Activated naive CD4-positive, alpha-beta T cell treated with anti-CD3 and anti-CD28 coated beads, Interleukin-2, amount 50 U/mL, for 72 hours (primary cell): ENCODE results near the gene PARP8. TPM values are rescaled to one million over a fixed set of nuclear protein-coding genes. Genes with fewer than 3 reads are reported as not detected.
A peak's percentile ranks its signal among the peaks of the same experiment; 100 is the strongest.
"Not testable (repeated sequence)": the region's sequence is repeated elsewhere in the genome, so short reads cannot be mapped to it uniquely, and the experiment has no call there.

Experiments
- ATAC-seq, 2 donors: fragments of 150-1000 bp; cut with Tn5 transposase; 2 replicates each; pipeline ENCODE4 v1.10.0; 2021; ENCODE audit warnings: mild to moderate bottlenecking in 2 of 2, moderate library complexity in 2 of 2
- DNase-seq, 2 donors: peaks; one replicate each; pipeline ENCODE4 v3.0.0; 2021 to 2022; ENCODE audit warnings: low spot score in 2 of 2
- H3K27ac Mint-ChIP-seq, 2 donors: one replicate each; pipeline ENCODE4 v1.8.0; 2022; ENCODE audit warnings: mild to moderate bottlenecking in 2 of 2, mixed read lengths in 2 of 2
- H3K36me3 Mint-ChIP-seq, 2 donors: one replicate each; pipeline ENCODE4 v1.8.0; 2022; ENCODE audit warnings: mixed read lengths in 2 of 2
- H3K9me3 Mint-ChIP-seq, 2 donors: one replicate each; pipeline ENCODE4 v1.8.0; 2022; ENCODE audit warnings: mixed read lengths in 2 of 2
- total RNA-seq, 2 donors: library from RNA; stranded (reverse); gene quantifications; one replicate each; pipeline ENCODE4 v1.2.3, GENCODE V29; 2022

The PARP8 gene
- total RNA-seq, result 10 to 100 TPM; 29.9 to 32.7 TPM

GRCh38 chr5:50666261-50667022 lies at the start of gene PARP8:
Gene PARP8, plus strand, starts transcription at chr5:50666637. Its CDS starts 459 bp downstream, at chr5:50667096.
- no peaks in the 10 kb centered on the region for H3K9me3 Mint-ChIP-seq
- ATAC-seq, result peak; percentile 53 to 71
- H3K27ac Mint-ChIP-seq, result peak within 1 kb of the TSS; percentile 99
- DNase-seq, result peak; percentile 45 to 63
- H3K36me3 Mint-ChIP-seq, result peaks cover 5 to 20% of the 10 kb centered on the region in 2 donors

GRCh38 chr5:50623666-50624065 lies 42.8 kb upstream of the PARP8 start:
- H3K27ac Mint-ChIP-seq, result no peak overlapping the region
- DNase-seq (no peak), ATAC-seq (no peak)
- H3K36me3 Mint-ChIP-seq, result peaks cover 9 to 11% of the 10 kb centered on the region in 2 donors
- H3K9me3 Mint-ChIP-seq, result peaks cover 6 to 12% of the 10 kb centered on the region in 2 donors

GRCh38 chr5:50634866-50635265 lies 31.6 kb upstream of the PARP8 start:
- DNase-seq, ATAC-seq, H3K36me3 Mint-ChIP-seq, H3K27ac Mint-ChIP-seq, H3K9me3 Mint-ChIP-seq: not testable (repeated sequence)

- not testable (repeated sequence) for DNase-seq, ATAC-seq, H3K36me3 Mint-ChIP-seq
- Mint-ChIP-seq H3K27ac (peak overlapping the region in 1 of 2 donors; percentile 65), H3K9me3 (peaks cover 3 to 10% of the 10 kb centered on the region in 2 donors)
These were observed 28.9 kb upstream of the PARP8 start for GRCh38 chr5:50637576-50637975.

- H3K27ac Mint-ChIP-seq, result no peak overlapping the region
- H3K9me3 Mint-ChIP-seq, result peaks cover 4 to 6% of the 10 kb centered on the region in 2 donors
- no peaks in the 10 kb centered on the region for H3K36me3 Mint-ChIP-seq
- DNase-seq (no peak), ATAC-seq (no peak)
These were observed 19.8 kb upstream of the PARP8 start for GRCh38 chr5:50646591-50646990.

GRCh38 chr5:50647726-50648125 lies 18.7 kb upstream of the PARP8 start:
- H3K27ac Mint-ChIP-seq, result no peak overlapping the region
- DNase-seq, result no peak
- no peaks in the 10 kb centered on the region for H3K36me3 Mint-ChIP-seq
- H3K9me3 Mint-ChIP-seq, result peaks cover 0 to 2% of the 10 kb centered on the region in 2 donors
- ATAC-seq, result no peak

GRCh38 chr5:50653946-50654345 lies 12.5 kb upstream of the PARP8 start:
- Mint-ChIP-seq H3K27ac (no peak overlapping the region), H3K36me3 (no peaks in the 10 kb centered on the region), H3K9me3 (peaks cover 0 to 5% of the 10 kb centered on the region in 2 donors)
- no peak for ATAC-seq
- no peak for DNase-seq

- peak overlapping the region in 1 of 2 donors; percentile 72 for H3K27ac Mint-ChIP-seq
- DNase-seq, result no peak
- peaks cover 0 to 5% of the 10 kb centered on the region in 2 donors for H3K9me3 Mint-ChIP-seq
- ATAC-seq, result no peak
- peaks cover 2% of the 10 kb centered on the region in 2 donors for H3K36me3 Mint-ChIP-seq
These were observed 11.2 kb upstream of the PARP8 start for GRCh38 chr5:50655067-50655809.

- DNase-seq (no peak), ATAC-seq (no peak)
- Mint-ChIP-seq H3K9me3 (peaks cover 0 to 5% of the 10 kb centered on the region in 2 donors), H3K27ac (no peak overlapping the region), H3K36me3 (peaks cover 5% of the 10 kb centered on the region in 2 donors)
These were observed 10.6 kb upstream of the PARP8 start for GRCh38 chr5:50655810-50656205.

GRCh38 chr5:50657044-50657443 lies 9.4 kb upstream of the PARP8 start:
- peaks cover 0 to 5% of the 10 kb centered on the region in 2 donors for H3K9me3 Mint-ChIP-seq
- DNase-seq (no peak), ATAC-seq (no peak)
- peaks cover 5% of the 10 kb centered on the region in 2 donors for H3K36me3 Mint-ChIP-seq
- no peak overlapping the region for H3K27ac Mint-ChIP-seq

- peaks cover 0 to 5% of the 10 kb centered on the region in 2 donors for H3K9me3 Mint-ChIP-seq
These were observed 8.2 kb upstream of the PARP8 start for GRCh38 chr5:50658246-50658645.

GRCh38 chr5:50663636-50664035 lies 2.8 kb upstream of the PARP8 start:
- ATAC-seq, result no peak
- peaks cover 11 to 25% of the 10 kb centered on the region in 2 donors for H3K36me3 Mint-ChIP-seq
- H3K27ac Mint-ChIP-seq, result no peak overlapping the region
- no peaks in the 10 kb centered on the region for H3K9me3 Mint-ChIP-seq
- no peak for DNase-seq

More at GRCh38 chr5:50658246-50658645, 8.2 kb upstream of the PARP8 start:
- Mint-ChIP-seq H3K27ac (no peak overlapping the region), H3K36me3 (peaks cover 5% of the 10 kb centered on the region in 2 donors)
- ATAC-seq (no peak), DNase-seq (no peak)

- peaks cover 10 to 25% of the 10 kb centered on the region in 2 donors for H3K36me3 Mint-ChIP-seq
- no peaks in the 10 kb centered on the region for H3K9me3 Mint-ChIP-seq
- DNase-seq (no peak), ATAC-seq (peak in 1 of 2 donors; percentile 33)
- H3K27ac Mint-ChIP-seq, result peak overlapping the region; percentile 31 to 99
These were observed 1.3 kb upstream of the PARP8 start for GRCh38 chr5:50665091-50665490.

- not testable (repeated sequence) for H3K9me3 Mint-ChIP-seq, ATAC-seq
- peaks cover 5 to 20% of the 10 kb centered on the region in 2 donors for H3K36me3 Mint-ChIP-seq
- peak overlapping the region; percentile 99 for H3K27ac Mint-ChIP-seq
- DNase-seq, result peak in 1 of 2 donors; percentile 17
These were observed 655 bp upstream of the PARP8 start for GRCh38 chr5:50665761-50666202.

GRCh38 chr5:50667023-50667652 lies 701 bp downstream of the PARP8 start:
- no peak for DNase-seq
- peak; percentile 53 to 54 for ATAC-seq
- Mint-ChIP-seq H3K9me3 (no peaks in the 10 kb centered on the region), H3K36me3 (peaks cover 8 to 20% of the 10 kb centered on the region in 2 donors), H3K27ac (peak overlapping the region; percentile 92 to 99)

- DNase-seq, result peak; percentile 80 to 86
- peak; percentile 70 to 85 for ATAC-seq
- peaks cover 12 to 20% of the 10 kb centered on the region in 2 donors for H3K36me3 Mint-ChIP-seq
- peak overlapping the region; percentile 98 to 99 for H3K27ac Mint-ChIP-seq
- no peaks in the 10 kb centered on the region for H3K9me3 Mint-ChIP-seq
These were observed 1.5 kb downstream of the PARP8 start for GRCh38 chr5:50667653-50668595.
